Measurements from ENCODE around the gene MAP3K6. TPM values are rescaled to one million over a fixed set of nuclear protein-coding genes. Genes with fewer than 3 reads are reported as not detected.

The MAP3K6 gene
- total and polyA plus RNA-seq, 3 donors from 2014 or later: 18.4 to 31.7 (median 18.8) TPM

- TF ChIP-seq CTCF (IDR thresholded peaks at IDR 0.05) (no peak), POLR2A (IDR thresholded peaks at IDR 0.05) (no peak)
- Histone ChIP-seq H3K36me3 (ENCODE audit: low read depth, missing control alignments) (no peaks in the 10 kb centered on the region), H3K9me3 (no peaks in the 10 kb centered on the region), H3K4me3 (no peak within 1 kb of the TSS), H3K4me1 (no peaks in the 10 kb centered on the region), H3K27ac (no peak within 1 kb of the TSS), H3K27me3 (no peaks in the 10 kb centered on the region)
- intact Hi-C loops (cut with DNase I; ENCODE audit: low total_unique reads): no loop called here
- WGBS, 2 donors: 86% methylated on average over 4 of the region's 4 CpGs
- DNase-seq: no peak
Measured at GRCh38 chr1:27374362-27375086, 7.8 kb upstream of the MAP3K6 start, which contains the start of gene FCN3. TSS of gene FCN3 (minus strand) at chr1:27374824. CDS start at chr1:27374818, 6 bp downstream.

- H3K4me3 ChIP-seq: no peak overlapping the region
- intact Hi-C loops (cut with DNase I; ENCODE audit: low total_unique reads): no loop called here
- no peaks in the 10 kb centered on the region for H3K27me3 ChIP-seq
- TF ChIP-seq CTCF (IDR thresholded peaks at IDR 0.05): no peak
- TF ChIP-seq POLR2A (IDR thresholded peaks at IDR 0.05): no peak
- H3K36me3 ChIP-seq (ENCODE audit: low read depth, missing control alignments): no peaks in the 10 kb centered on the region
- WGBS, 2 donors: 88 to 90% methylated on average over 8 to 11 of the region's 11 CpGs
- no peaks in the 10 kb centered on the region for H3K9me3 ChIP-seq
- DNase-seq: no peak
- no peak overlapping the region for H3K27ac ChIP-seq
- H3K4me1 ChIP-seq: no peaks in the 10 kb centered on the region
Measured at GRCh38 chr1:27372808-27373690, 6.3 kb upstream of the MAP3K6 start.

- no peaks in the 10 kb centered on the region for H3K36me3 ChIP-seq (ENCODE audit: low read depth, missing control alignments)
- peak; percentile 61 for DNase-seq
Measured at GRCh38 chr1:27372022-27372807, 5.5 kb upstream of the MAP3K6 start.

More at GRCh38 chr1:27372022-27372807, 5.5 kb upstream of the MAP3K6 start:
- Histone ChIP-seq H3K27me3 (no peaks in the 10 kb centered on the region), H3K27ac (no peak overlapping the region), H3K4me1 (peaks cover 8% of the 10 kb centered on the region), H3K9me3 (no peaks in the 10 kb centered on the region), H3K4me3 (no peak overlapping the region)
- intact Hi-C loops (cut with DNase I; ENCODE audit: low total_unique reads): no loop called here
- 78 to 86% methylated on average over 19 of the region's 19 CpGs for WGBS, 2 donors
- TF ChIP-seq CTCF (IDR thresholded peaks at IDR 0.05) (no peak), POLR2A (IDR thresholded peaks at IDR 0.05) (no peak)

Measured in testis (tissue), 3 donors.